HK-2 (cell line): ENCODE results near the gene SLIRP.
"Not testable (repeated sequence)": the region's sequence is repeated elsewhere in the genome, so short reads cannot be mapped to it uniquely, and the experiment has no call there.

Experiments
- DNase-seq: peaks from one replicate; pipeline ENCODE4 v3.0.0-alpha.2; 2018; ENCODE audit not compliant: unreplicated experiment

Gene SLIRP

DNA sequence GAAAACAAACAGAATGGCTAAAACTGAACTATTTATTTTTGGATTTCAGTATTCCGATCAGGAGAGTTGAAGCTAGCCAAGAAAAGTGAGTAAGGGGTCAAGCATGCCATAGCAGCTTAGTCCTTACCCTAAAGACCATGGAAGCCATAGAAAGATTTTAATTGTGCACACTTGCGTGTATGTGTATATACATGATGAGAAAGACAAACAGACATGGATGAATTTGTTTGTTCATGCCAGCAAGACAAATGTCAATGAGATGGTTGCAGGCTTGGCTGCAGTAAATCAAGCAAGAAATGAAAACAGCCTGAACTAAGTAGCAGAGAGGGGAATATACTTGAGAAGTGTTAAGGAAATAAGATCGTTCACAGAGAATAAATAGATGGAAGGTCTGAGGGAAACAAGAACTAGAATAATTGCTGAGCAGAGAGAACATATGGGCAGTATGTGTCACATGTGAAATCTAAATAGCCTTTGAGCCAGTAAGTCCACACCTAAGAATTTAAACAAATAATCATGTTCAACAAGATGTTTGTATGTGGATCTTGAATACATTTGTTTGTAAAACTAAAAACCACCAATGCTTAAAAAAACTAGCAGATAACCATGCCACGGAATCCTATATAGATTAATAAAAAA lies 38.3 kb downstream of the SLIRP start:
- no peak for DNase-seq

DNA sequence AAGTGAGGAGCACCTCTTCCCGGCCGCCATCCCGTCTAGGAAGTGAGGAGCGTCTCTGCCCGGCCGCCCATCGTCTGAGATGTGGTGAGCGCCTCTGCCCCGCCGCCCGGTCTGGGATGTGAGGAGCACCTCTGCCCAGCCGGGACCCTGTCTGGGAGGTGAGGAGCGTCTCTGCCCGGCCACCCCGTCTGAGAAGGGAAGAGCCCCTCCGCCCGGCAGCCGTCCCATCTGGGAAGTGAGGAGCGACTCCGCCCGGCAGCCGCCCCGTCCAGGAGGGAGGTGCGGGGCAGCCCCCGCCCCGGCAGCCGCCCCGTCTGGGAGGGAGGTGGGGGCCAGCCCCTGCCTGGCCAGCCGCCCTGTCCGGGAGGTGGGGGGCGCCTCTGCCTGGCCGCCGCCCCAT lies 39.5 kb downstream of the SLIRP start:
- not testable (repeated sequence) for DNase-seq

DNA sequence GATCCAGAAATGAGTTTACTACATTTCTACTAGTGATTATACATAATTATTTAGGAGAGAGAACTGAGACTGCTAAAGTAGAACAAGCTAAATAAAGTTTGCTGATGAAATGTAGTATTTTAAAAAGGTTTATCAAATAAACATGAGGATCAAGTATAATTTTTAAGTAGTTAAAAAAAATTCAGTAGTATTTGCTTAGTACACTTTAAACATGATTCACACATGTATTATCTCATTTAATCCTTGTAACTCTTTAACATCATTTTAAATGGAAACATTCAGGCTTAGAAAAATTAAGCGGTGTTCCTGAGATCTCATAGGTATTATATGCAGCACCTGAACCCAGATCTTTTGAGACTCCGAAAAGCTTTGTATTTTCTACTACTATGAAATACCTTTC lies 44.4 kb downstream of the SLIRP start:
- no peak for DNase-seq

DNA sequence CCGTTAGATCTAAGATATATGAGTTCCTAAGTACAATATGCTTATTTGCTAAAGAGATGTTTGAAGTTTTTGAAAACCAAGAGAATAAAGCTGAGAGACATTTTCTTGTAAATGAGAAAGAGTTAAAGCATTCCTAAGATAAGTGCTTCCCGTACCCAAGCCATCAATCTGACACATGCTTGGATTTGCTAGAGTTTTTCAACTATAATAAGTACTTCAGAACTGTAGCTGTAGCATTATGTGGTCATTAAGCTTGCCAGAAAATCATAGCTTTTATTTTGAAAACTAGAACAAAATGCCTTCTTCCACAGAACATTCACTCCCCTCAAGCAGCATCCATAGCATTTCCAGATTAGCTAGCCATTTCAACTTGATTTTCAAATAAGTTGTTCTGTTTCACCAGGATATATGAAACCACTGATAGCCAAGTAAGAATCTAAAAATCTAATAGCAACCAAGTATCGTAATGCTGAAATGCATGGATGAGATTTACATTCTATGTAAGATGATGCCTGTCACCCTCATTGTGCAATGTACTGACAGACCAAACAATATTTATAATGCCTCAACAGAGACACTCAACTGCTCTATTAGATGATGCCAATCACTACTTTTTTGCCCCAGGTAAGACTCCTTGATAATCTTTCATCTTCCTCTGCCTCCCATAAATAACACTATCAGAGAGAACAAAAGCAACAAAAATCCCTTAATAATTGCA lies 45.1 kb downstream of the SLIRP start:
- DNase-seq, result no peak

DNA sequence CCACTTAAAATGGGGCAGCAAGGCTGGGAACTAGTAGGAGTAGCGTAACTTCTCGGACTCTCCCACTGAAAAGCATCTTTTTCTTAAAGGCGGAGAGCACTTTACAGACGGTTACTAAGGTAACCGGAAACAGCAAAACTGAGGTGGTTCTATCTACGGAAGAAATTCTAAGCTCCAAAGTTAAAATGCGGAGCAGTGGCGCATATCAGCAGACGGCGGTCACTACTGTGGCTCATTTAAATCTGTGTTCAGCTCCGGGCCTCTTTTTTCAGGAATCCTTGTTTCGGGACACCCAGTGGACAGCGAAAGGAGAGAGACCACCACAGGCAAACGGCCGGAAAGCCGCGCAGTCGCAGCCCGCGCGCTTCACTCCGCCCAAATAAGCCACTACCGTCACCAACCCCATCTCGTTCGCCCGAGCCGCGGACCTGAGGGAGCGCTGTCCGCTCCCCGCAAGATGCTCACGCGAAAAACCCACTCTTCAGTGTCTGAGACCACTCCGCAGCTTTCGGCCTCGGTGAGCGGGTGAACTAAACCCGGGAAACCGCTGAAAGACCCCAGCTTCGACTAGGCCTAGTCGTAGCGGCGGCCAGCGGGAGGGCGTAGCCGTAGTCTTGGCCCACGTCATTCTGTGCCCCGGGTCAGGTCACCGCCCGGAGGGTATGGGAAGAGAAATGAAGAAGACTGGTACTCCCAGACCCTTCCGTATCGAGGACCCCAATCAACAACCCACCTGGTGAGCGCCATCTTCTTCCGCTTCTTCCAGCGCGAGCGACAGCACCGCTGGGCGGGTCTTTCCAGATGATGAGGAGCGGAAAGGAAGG lies 52.7 kb downstream of the SLIRP start, which contains the start of gene SNW1:
Gene SNW1, minus strand, starts transcription at position 776 of the 824 bp plus-strand sequence. Its CDS starts 29 bp downstream, at position 747.
- peak; percentile 85 for DNase-seq

DNA sequence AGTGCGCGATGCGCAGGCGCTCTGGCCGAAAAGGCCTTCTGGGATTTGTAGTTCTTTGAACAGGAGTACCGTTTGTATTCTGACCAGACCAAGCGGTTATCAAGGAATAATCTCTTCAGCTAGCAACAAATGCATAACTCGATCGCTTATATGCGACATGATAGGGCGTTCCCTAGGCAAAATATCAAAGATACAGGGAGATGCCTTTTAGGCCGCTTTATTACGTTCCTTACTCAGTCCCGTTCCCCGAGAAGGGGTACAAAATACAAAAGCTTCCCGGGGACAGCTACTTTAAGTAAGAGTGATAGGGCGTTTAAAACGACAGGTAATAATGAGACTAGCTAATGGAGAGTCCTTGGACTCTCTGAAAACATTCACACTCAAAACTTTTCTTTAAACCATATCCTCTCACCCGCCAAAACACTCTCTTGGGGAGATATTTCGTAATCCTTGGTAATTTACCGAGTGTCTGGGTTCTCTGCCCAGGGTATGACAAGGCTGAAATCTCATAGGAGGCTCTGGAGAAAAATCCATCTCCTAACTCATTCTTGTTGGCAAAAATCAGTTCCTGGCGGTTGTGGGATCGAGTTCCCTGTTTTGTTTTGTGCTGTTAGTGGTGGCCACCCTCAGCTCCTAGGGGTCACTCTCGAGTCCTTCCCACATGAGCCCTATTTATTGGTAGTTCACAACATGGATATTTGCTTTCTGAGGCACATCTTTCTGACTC lies 53.5 kb downstream of the SLIRP start:
- peak; percentile 32 for DNase-seq

DNA sequence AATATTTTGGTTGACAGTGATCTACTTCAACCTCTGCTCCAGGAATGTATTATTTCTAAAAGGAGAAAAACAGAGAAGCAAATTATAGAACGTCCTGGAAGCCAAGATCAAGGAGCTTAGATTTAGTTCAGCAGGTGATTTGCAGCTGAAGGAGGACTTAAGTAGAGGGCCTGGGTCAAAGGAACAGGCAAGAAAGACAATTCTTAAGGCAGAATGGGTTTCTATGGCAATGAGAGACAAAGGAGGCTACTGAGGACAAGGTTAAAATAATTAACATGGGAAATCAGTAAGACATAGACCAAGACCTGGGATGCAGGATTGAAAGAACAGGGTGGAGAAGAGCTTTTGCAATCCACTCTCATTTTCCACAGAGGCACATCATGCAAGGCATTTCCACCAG lies 55.4 kb downstream of the SLIRP start:
- DNase-seq, result no peak

DNA sequence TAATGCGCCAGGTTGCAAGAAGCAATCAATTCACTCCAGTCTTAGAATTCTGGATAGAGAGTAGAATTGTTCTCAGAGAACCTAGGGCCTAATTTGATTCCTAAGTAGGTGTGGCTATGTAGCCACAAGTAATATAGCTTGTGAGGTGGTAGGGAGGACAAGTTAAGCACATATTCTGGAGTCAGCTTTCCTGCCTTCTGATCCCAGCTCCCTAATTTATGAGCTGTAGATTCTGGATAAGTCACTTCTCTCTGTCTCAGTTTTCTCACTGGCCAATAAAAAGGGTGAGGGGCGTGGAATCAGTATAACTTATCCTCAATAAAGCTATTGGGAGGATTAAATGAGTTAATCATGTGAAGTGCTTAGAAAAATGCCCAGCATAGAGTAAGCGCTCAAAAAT lies 56.1 kb downstream of the SLIRP start:
- DNase-seq, result no peak
